K562 (cell line): ENCODE data around the gene ARIH1.

ENCODE experiments used
- ATF6 ChIP-seq: sonication (generic); formaldehyde crosslinking; IDR thresholded peaks from 2 replicates; pipeline ENCODE4 v1.4.0; 2020; ENCODE audit warnings: mild to moderate bottlenecking, missing genetic modification reagents
- CTCF ChIP-seq, 3 experiments: IDR thresholded peaks in 2 of 3; conservative IDR thresholded peaks in 1 of 3; 2 replicates each; pipeline ENCODE4 v1.5.1; 2011 to 2012; ENCODE audit warnings: low read length in 3 of 3, mild to moderate bottlenecking in 3 of 3, control low read depth in 2 of 3, improper control_type of control experiment in 1 of 3, inconsistent platforms in 1 of 3, low read depth in 1 of 3, mixed read lengths in 1 of 3, moderate library complexity in 1 of 3; ENCODE audit not compliant: insufficient read depth in 2 of 3
- EZH2 ChIP-seq: IDR thresholded peaks from 2 replicates; pipeline ENCODE4 v1.6.1; 2012; ENCODE audit warnings: low read depth, mild to moderate bottlenecking, inconsistent platforms, low read length, borderline replicate concordance
- MLLT1 ChIP-seq, 2 experiments: fragments of 450-650 bp; IDR thresholded peaks; 2 replicates each; pipeline ENCODE4 v1.6.1; 2016
- NBN ChIP-seq: fragments of 450-650 bp; IDR thresholded peaks from 2 replicates; pipeline ENCODE4 v1.6.1; 2016; ENCODE audit warnings: low read depth, mild to moderate bottlenecking
- NFXL1 ChIP-seq: fragments of 450-650 bp; formaldehyde crosslinking; IDR thresholded peaks from 2 replicates; pipeline ENCODE4 v1.4.0; 2021; ENCODE audit warnings: mild to moderate bottlenecking
- REST ChIP-seq, 2 experiments: fragments of 450-650 bp; formaldehyde crosslinking in 1 of 2; IDR thresholded peaks; 2 replicates each; pipeline versions ENCODE4 v1.4.0 to v1.6.1; 2014 to 2020; ENCODE audit warnings: mild to moderate bottlenecking in 2 of 2, borderline replicate concordance in 1 of 2, low read depth in 1 of 2
- SMC3 ChIP-seq: conservative IDR thresholded peaks from 2 replicates; pipeline ENCODE4 v1.6.1; 2011; ENCODE audit warnings: low read depth, low read length, improper control_type of control experiment; ENCODE audit not compliant: insufficient read depth
- USF1 ChIP-seq: sonication (generic); formaldehyde crosslinking; IDR thresholded peaks from 2 replicates; pipeline ENCODE4 v1.9.0; 2022; ENCODE audit warnings: mild to moderate bottlenecking, missing genetic modification reagents
- YY1 ChIP-seq, 3 experiments: IDR thresholded peaks; 2 replicates each; pipeline ENCODE4 v1.6.1; 2011; ENCODE audit warnings: low read length in 2 of 3, mild to moderate bottlenecking in 2 of 3, moderate library complexity in 2 of 3, borderline replicate concordance in 1 of 3, control low read depth in 1 of 3, low read depth in 1 of 3; ENCODE audit not compliant: insufficient read depth in 3 of 3, insufficient replicate concordance in 2 of 3, control insufficient read depth in 1 of 3, insufficient read length in 1 of 3; ENCODE audit errors: extremely low read depth in 1 of 3
- ZBTB8A ChIP-seq: fragments of 450-650 bp; IDR thresholded peaks from 2 replicates; pipeline ENCODE4 v1.6.1; 2018; ENCODE audit warnings: mild to moderate bottlenecking, moderate library complexity; ENCODE audit not compliant: partially characterized antibody
- ZFP36 ChIP-seq: fragments of 150-350 bp; IDR thresholded peaks from 2 replicates; pipeline ENCODE4 v1.6.1; 2018; ENCODE audit warnings: low read length, low read depth; ENCODE audit not compliant: partially characterized antibody
- ZNF12 ChIP-seq: sonication (generic); formaldehyde crosslinking; IDR thresholded peaks from 2 replicates; pipeline ENCODE4 v1.4.0; 2020; ENCODE audit warnings: mild to moderate bottlenecking, missing genetic modification reagents
- ZNF592 ChIP-seq: fragments of 450-650 bp; IDR thresholded peaks from 2 replicates; pipeline ENCODE4 v1.6.1; 2017; ENCODE audit warnings: antibody characterized with exemption, mild to moderate bottlenecking

GRCh38 chr15:72570059-72570458 is 95.9 kb downstream of the ARIH1 start:
- TF ChIP-seq MLLT1 (IDR thresholded peaks at IDR 0.05) (no peak), REST (IDR thresholded peaks at IDR 0.05; ENCODE audit: borderline replicate concordance) (no peak), REST (CRISPR knock-in tag; IDR thresholded peaks at IDR 0.05; ENCODE audit: low read depth) (no peak), USF1 (no peak), NBN (no peak), EZH2 (no peak), CTCF (IDR thresholded peaks at IDR 0.05 in 2 of 3, conservative IDR thresholded peaks at IDR 0.05 in 1 of 3; ENCODE audit: insufficient read depth in 2 of 3, low read depth in 1 of 3, low read length in 3 of 3) (no peak), ZNF12 (CRISPR knock-in tag) (no peak), ZBTB8A (no peak), ZFP36 (no peak), SMC3 (no peak), ATF6 (CRISPR knock-in tag) (no peak), ZNF592 (no peak), NFXL1 (CRISPR knock-in tag) (no peak), YY1 (IDR thresholded peaks at IDR 0.05; ENCODE audit: borderline replicate concordance in 1 of 3, control insufficient read depth in 1 of 3, extremely low read depth in 1 of 3, insufficient read depth in 3 of 3, insufficient read length in 1 of 3, insufficient replicate concordance in 2 of 3, low read depth in 1 of 3, low read length in 2 of 3) (no peak)
